Vagina (tissue), 2 donors: ENCODE measurements around the gene CRYGA.

Experiments used
- CTCF ChIP-seq, 3 experiments: fragments of 450-650 bp in 2 of 3; fragments of 200-600 bp in 1 of 3; sonication (generic) in 1 of 3; IDR thresholded peaks; one replicate each; pipeline ENCODE4 v1.5.1; 2017 to 2019; ENCODE audit warnings: antibody characterized with exemption in 3 of 3, mild to moderate bottlenecking in 2 of 3, moderate library complexity in 2 of 3
- POLR2A ChIP-seq, 2 donors: fragments of 450-650 bp; IDR thresholded peaks; one replicate each; pipeline ENCODE4 v1.6.1; 2017; ENCODE audit warnings: antibody characterized with exemption in 2 of 2, mild to moderate bottlenecking in 2 of 2, moderate library complexity in 2 of 2

GRCh38 chr2:208118918-208119317 is 44.5 kb downstream of the CRYGA start:
- TF ChIP-seq CTCF (IDR thresholded peaks at IDR 0.05): no peak
- TF ChIP-seq POLR2A (IDR thresholded peaks at IDR 0.05): no peak
